DOHH2 (cell line): Measurements from ENCODE around the gene TMEM243.

ENCODE experiments used
- H3F3A ChIP-seq: fragments of 200-600 bp; sonication (generic), shearing (Covaris generic); 2 replicates; pipeline ENCODE4 v1.6.0; 2016; ENCODE audit warnings: antibody characterized with exemption, mild to moderate bottlenecking; ENCODE audit not compliant: control insufficient read depth, insufficient read depth
- H3K27ac ChIP-seq: fragments of 200-600 bp; sonication (generic); 2 replicates; pipeline ENCODE4 v1.5.1; 2014; ENCODE audit warnings: low read depth, mild to moderate bottlenecking, low read length, moderate library complexity
- H3K27me3 ChIP-seq: fragments of 200-600 bp; sonication (generic); 2 replicates; pipeline ENCODE4 v1.6.1; 2014; ENCODE audit warnings: mild to moderate bottlenecking, low read length, mixed read lengths; ENCODE audit not compliant: control insufficient read depth
- H3K36me3 ChIP-seq: fragments of 200-600 bp; sonication (generic); 2 replicates; pipeline ENCODE4 v1.6.1; 2014; ENCODE audit warnings: mild to moderate bottlenecking, low read length, moderate library complexity, mixed read lengths; ENCODE audit not compliant: control insufficient read depth
- H3K4me1 ChIP-seq: fragments of 200-600 bp; sonication (generic); 2 replicates; pipeline ENCODE4 v1.6.1; 2014; ENCODE audit warnings: mild to moderate bottlenecking, low read length, mixed read lengths; ENCODE audit not compliant: control insufficient read depth
- H3K4me2 ChIP-seq: fragments of 200-600 bp; sonication (generic); 2 replicates; pipeline ENCODE4 v1.6.0; 2014; ENCODE audit warnings: mild to moderate bottlenecking, low read length, moderate library complexity
- H3K4me3 ChIP-seq: fragments of 200-600 bp; sonication (generic); 2 replicates; pipeline ENCODE4 v1.5.1; 2014; ENCODE audit warnings: mild to moderate bottlenecking, low read length, mixed read lengths
- H3K79me2 ChIP-seq: fragments of 200-600 bp; sonication (generic); 2 replicates; pipeline ENCODE4 v1.6.1; 2014; ENCODE audit warnings: mild to moderate bottlenecking, low read length, mixed read lengths; ENCODE audit not compliant: control insufficient read depth
- H3K9me2 ChIP-seq: fragments of 200-600 bp; sonication (generic); replicated peaks from 2 replicates; pipeline ENCODE4 v1.6.1; 2014; ENCODE audit warnings: mild to moderate bottlenecking, low read length, mixed read lengths; ENCODE audit not compliant: control insufficient read depth
- H3K9me3 ChIP-seq: fragments of 200-600 bp; sonication (generic); 2 replicates; pipeline ENCODE4 v1.6.1; 2014; ENCODE audit warnings: antibody characterized with exemption, low read length, mixed read lengths; ENCODE audit not compliant: control insufficient read depth, insufficient read depth
- H4K20me1 ChIP-seq: fragments of 200-600 bp; sonication (generic); 2 replicates; pipeline ENCODE4 v1.6.0; 2014; ENCODE audit warnings: low read depth, mild to moderate bottlenecking, antibody characterized with exemption, low read length, moderate library complexity; ENCODE audit not compliant: control insufficient read depth, insufficient read depth
- EZH2phosphoT487 ChIP-seq: fragments of 200-600 bp; sonication (generic); IDR thresholded peaks from 2 replicates; pipeline ENCODE4 v1.6.1; 2017; ENCODE audit warnings: borderline replicate concordance, mild to moderate bottlenecking, antibody characterized with exemption, low read length, moderate library complexity, mixed read lengths
- TF ChIP-seq, protein P1 (sequence below): fragments of 200-600 bp; sonication (generic); IDR thresholded peaks from one replicate; pipeline ENCODE4 v1.5.1; 2014; ENCODE audit warnings: antibody characterized with exemption, mild to moderate bottlenecking, low read depth, low read length; ENCODE audit not compliant: poor library complexity, severe bottlenecking

Gene TMEM243

DNA sequence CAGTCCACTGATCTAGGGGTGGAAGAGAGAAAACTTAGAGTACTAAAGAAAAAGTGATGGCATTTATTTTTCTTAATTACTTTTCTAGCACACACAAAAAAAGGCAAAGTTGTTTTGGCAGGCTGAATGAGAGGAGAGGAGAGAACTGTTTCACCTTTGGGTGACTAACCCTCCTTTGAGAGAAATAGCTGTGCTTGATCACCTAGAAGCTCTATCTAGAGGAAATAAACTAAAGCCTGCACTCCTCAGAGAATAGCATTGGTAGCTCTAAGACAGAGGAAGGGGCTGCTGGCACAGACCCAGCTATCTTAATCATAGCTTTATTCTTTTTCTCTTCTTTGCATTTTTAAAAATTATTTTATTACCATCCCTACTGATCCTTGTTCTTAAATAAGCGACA, 6.3 kb downstream of the TMEM243 start:
- H3K9me2 ChIP-seq = no peaks in the 10 kb centered on the region
- peaks cover 64% of the 10 kb centered on the region for H3K4me1 ChIP-seq
- peak overlapping the region; percentile 96 for H3K27ac ChIP-seq
- no peaks in the 10 kb centered on the region for H3K27me3 ChIP-seq
- H4K20me1 ChIP-seq = peaks cover 35% of the 10 kb centered on the region
- H3K9me3 ChIP-seq = peaks cover 37% of the 10 kb centered on the region
- peaks cover 31% of the 10 kb centered on the region for H3F3A ChIP-seq
- peak overlapping the region; percentile 74 for H3K4me2 ChIP-seq
- peak overlapping the region; percentile 90 for H3K4me3 ChIP-seq
- peaks cover 96% of the 10 kb centered on the region for H3K36me3 ChIP-seq
- H3K79me2 ChIP-seq = peaks cover 93% of the 10 kb centered on the region
- TF ChIP-seq EZH2phosphoT487 = no peak
- TF ChIP-seq, protein P1, sequence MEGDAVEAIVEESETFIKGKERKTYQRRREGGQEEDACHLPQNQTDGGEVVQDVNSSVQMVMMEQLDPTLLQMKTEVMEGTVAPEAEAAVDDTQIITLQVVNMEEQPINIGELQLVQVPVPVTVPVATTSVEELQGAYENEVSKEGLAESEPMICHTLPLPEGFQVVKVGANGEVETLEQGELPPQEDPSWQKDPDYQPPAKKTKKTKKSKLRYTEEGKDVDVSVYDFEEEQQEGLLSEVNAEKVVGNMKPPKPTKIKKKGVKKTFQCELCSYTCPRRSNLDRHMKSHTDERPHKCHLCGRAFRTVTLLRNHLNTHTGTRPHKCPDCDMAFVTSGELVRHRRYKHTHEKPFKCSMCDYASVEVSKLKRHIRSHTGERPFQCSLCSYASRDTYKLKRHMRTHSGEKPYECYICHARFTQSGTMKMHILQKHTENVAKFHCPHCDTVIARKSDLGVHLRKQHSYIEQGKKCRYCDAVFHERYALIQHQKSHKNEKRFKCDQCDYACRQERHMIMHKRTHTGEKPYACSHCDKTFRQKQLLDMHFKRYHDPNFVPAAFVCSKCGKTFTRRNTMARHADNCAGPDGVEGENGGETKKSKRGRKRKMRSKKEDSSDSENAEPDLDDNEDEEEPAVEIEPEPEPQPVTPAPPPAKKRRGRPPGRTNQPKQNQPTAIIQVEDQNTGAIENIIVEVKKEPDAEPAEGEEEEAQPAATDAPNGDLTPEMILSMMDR = no peak

- peak overlapping the region; percentile 74 for H3K4me2 ChIP-seq
- H3K4me3 ChIP-seq = peak overlapping the region; percentile 90
- peaks cover 43% of the 10 kb centered on the region for H3K9me3 ChIP-seq
- peaks cover 61% of the 10 kb centered on the region for H3K4me1 ChIP-seq
- H3F3A ChIP-seq = peaks cover 23% of the 10 kb centered on the region
- H4K20me1 ChIP-seq = peaks cover 35% of the 10 kb centered on the region
- TF ChIP-seq EZH2phosphoT487 = no peak
- TF ChIP-seq, protein P1 = no peak
- H3K36me3 ChIP-seq = peaks cover 96% of the 10 kb centered on the region
- H3K9me2 ChIP-seq = no peaks in the 10 kb centered on the region
- H3K27ac ChIP-seq = peak overlapping the region; percentile 96
- H3K27me3 ChIP-seq = no peaks in the 10 kb centered on the region
- H3K79me2 ChIP-seq = peaks cover 93% of the 10 kb centered on the region
Observed at GRCh38 chr7:87212498-87212897, 7.0 kb downstream of the TMEM243 start.

DNA sequence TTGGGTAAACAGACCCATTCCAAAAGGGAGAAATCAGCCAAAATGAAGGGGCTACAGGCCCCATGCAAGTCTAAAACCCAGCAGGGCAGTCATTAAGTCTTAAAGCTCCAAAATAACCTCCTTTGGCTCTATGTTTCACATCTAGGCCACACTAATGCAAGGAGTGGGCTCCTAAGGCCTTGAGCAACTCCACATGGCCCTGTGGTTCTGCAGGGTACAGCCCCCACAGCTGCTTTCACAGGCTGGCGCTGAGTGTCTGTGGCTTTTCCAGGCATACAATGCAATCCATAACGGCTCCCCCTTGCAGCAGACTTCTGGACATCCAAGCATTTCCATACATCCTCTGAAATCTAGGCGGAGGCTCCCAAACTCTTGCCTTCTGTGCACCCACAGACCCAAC, 9.0 kb downstream of the TMEM243 start:
- H3K4me3 ChIP-seq = no peak overlapping the region
- H3F3A ChIP-seq = peaks cover 14% of the 10 kb centered on the region
- peaks cover 37% of the 10 kb centered on the region for H4K20me1 ChIP-seq
- peaks cover 41% of the 10 kb centered on the region for H3K4me1 ChIP-seq
- peaks cover 100% of the 10 kb centered on the region for H3K36me3 ChIP-seq
- peaks cover 61% of the 10 kb centered on the region for H3K9me3 ChIP-seq
- no peaks in the 10 kb centered on the region for H3K9me2 ChIP-seq
- no peak overlapping the region for H3K27ac ChIP-seq
- H3K27me3 ChIP-seq = no peaks in the 10 kb centered on the region
- TF ChIP-seq EZH2phosphoT487 = no peak
- TF ChIP-seq, protein P1 = no peak
- H3K4me2 ChIP-seq = no peak overlapping the region
- H3K79me2 ChIP-seq = peaks cover 100% of the 10 kb centered on the region
